ENCODE results near the gene FGD6. TPM values are rescaled to one million over a fixed set of nuclear protein-coding genes. Genes with fewer than 3 reads are reported as not detected.
"Not testable (repeated sequence)": the region's sequence is repeated elsewhere in the genome, so short reads cannot be mapped to it uniquely, and the experiment has no call there.

The FGD6 gene
- total RNA-seq, 4 donors from 2014 or later: 25.8 to 46.5 (median 36.3) TPM

GRCh38 chr12:95096378-95096777 is 120.9 kb downstream of the FGD6 start:
- 45 to 53% methylated on average over 2 of the region's 2 CpGs for WGBS, 2 donors (ENCODE audit: low coverage in 1 of 2)
- H3K4me3 ChIP-seq: no peak overlapping the region

DNA sequence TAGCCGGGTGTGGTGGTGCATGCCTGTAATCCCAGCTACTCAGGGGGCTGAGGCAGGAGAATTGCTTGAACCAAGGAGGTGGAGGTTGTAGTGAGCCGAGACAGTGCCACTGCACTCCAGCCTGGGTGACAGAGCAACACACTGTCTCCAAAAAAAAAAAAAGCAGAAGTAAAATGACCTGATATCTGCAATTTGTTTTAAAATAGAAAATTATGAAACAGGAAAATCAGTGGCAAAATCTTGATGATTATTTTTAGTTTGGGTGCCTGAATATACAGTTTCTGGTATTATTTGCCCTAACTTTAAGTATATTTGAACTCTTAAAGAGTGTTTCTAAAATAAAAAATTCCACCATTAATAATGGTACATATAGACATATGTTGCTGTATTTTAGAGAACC is 121.4 kb downstream of the FGD6 start:
- not testable (repeated sequence) for H3K27me3 ChIP-seq, H3K4me3 ChIP-seq, ATAC-seq, H3K9me3 ChIP-seq
- H3K4me1 ChIP-seq: peaks cover 0 to 22% (median 6%) of the 10 kb centered on the region in 3 donors
- peak overlapping the region in 2 of 4 donors; percentile 63 to 72 for H3K27ac ChIP-seq
- peaks cover 0 to 49% of the 10 kb centered on the region in 2 donors for H3K36me3 ChIP-seq
- WGBS, 2 donors (ENCODE audit: low coverage in 1 of 2): 75 to 100% methylated on average over 1 of the region's 2 CpGs

More at GRCh38 chr12:95096378-95096777, 120.9 kb downstream of the FGD6 start:
- Histone ChIP-seq H3K4me1 (peaks cover 0 to 22% (median 6%) of the 10 kb centered on the region in 3 donors), H3K9me3 (no peaks in the 10 kb centered on the region), H3K27ac (peak overlapping the region in 3 of 4 donors; percentile 63 to 72 (median 72)), H3K36me3 (peaks cover 0 to 46% of the 10 kb centered on the region in 2 donors), H3K27me3 (no peaks in the 10 kb centered on the region)
- ATAC-seq: no peak
- no peak for TF ChIP-seq POLR2A (IDR thresholded peaks at IDR 0.05)

DNA sequence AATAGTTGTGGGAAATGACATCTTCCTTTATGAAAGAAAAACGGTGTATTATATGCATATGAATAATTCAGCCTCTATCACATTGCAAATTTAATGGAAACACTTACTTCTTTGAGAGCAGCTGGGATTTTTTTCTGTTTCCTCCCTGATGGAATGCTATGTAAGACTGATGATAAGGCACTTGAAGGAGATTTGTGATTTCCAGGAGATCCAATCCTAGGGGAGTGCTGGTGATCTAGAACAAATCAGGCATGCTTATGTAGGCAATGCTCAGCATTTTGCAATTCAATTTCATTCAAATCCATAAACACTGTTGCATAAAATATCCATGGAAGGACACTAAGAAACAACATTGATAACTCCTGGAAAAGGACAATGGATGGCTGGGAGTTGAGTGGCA is 127.8 kb downstream of the FGD6 start:
- TF ChIP-seq POLR2AphosphoS5 (IDR thresholded peaks at IDR 0.05): no peak
- no peak for TF ChIP-seq CTCF (IDR thresholded peaks at IDR 0.05)
- TF ChIP-seq POLR2A (IDR thresholded peaks at IDR 0.05): no peak
- TF ChIP-seq EP300 (IDR thresholded peaks at IDR 0.05): no peak
- peaks cover 0 to 56% of the 10 kb centered on the region in 2 donors for H3K36me3 ChIP-seq
- WGBS, 2 donors (ENCODE audit: low coverage in 1 of 2): 70 to 92% methylated on average over 1 of the region's 1 CpG
- peaks cover 0 to 11% (median 4%) of the 10 kb centered on the region in 3 donors for H3K4me1 ChIP-seq
- H3K9me3 ChIP-seq: no peaks in the 10 kb centered on the region
- no peak for ATAC-seq
- no peaks in the 10 kb centered on the region for H3K27me3 ChIP-seq
- H3K27ac ChIP-seq: no peak overlapping the region
- H3K4me3 ChIP-seq: no peak overlapping the region

DNA sequence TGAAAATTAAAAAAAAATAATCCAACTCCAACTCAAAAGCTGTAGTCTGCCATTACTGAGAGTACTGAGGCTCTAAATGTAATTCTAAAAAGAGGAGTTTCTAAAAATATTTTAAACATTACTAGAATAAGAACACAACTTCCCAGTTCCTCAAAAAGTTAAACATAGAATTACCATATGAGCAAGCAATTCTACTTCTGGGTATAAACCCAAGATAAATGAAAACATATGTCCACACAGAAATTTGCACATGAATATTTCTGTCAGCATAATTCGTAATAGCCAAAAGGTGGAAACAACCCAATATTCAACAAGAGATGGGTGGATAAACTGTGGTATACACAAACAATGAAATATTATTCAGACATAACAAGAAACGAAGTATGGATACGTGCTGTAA is 128.9 kb downstream of the FGD6 start:
- Histone ChIP-seq H3K4me1 (peaks cover 2 to 21% (median 7%) of the 10 kb centered on the region in 3 donors), H3K27me3 (no peaks in the 10 kb centered on the region), H3K9me3 (no peaks in the 10 kb centered on the region), H3K27ac (no peak overlapping the region), H3K4me3 (no peak overlapping the region), H3K36me3 (peaks cover 0 to 52% of the 10 kb centered on the region in 2 donors)
- no peak for ATAC-seq
- TF ChIP-seq EP300 (IDR thresholded peaks at IDR 0.05) (no peak), POLR2AphosphoS5 (IDR thresholded peaks at IDR 0.05) (no peak), POLR2A (IDR thresholded peaks at IDR 0.05) (no peak), CTCF (IDR thresholded peaks at IDR 0.05) (no peak)
- 88 to 93% methylated on average over 3 of the region's 3 CpGs for WGBS, 2 donors (ENCODE audit: low coverage in 1 of 2)

DNA sequence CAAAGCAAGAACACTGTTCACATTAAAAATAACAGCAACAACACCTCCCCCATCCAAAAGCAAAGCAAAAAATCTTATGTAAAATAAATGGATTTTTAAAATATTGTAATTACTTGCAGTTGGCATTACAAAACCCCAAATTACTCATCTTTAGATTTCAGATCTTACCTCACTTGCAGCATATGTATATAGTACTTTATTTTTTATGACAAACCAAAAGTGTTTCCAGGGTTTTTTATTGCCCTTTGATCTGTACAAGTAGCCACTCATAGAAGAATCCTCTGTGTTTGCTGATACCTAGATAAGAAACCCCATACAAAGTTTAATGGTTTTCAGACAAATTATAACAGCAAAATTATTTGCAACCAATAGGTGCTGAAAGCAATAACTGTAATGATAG is 131.7 kb downstream of the FGD6 start:
- no peak overlapping the region for H3K4me3 ChIP-seq
- H3K27me3 ChIP-seq: no peaks in the 10 kb centered on the region
- TF ChIP-seq POLR2A (IDR thresholded peaks at IDR 0.05): no peak
- no peak for TF ChIP-seq POLR2AphosphoS5 (IDR thresholded peaks at IDR 0.05)
- no peak for TF ChIP-seq EP300 (IDR thresholded peaks at IDR 0.05)
- TF ChIP-seq CTCF (IDR thresholded peaks at IDR 0.05): no peak
- H3K4me1 ChIP-seq: peaks cover 6 to 36% (median 7%) of the 10 kb centered on the region in 3 donors
- peak overlapping the region in 3 of 4 donors; percentile 66 to 79 (median 79) for H3K27ac ChIP-seq
- H3K36me3 ChIP-seq: peaks cover 0 to 25% of the 10 kb centered on the region in 2 donors
- no peak for ATAC-seq
- no peaks in the 10 kb centered on the region for H3K9me3 ChIP-seq

GRCh38 chr12:95083938-95084337 is 133.3 kb downstream of the FGD6 start:
- ATAC-seq: peak; percentile 92
- Histone ChIP-seq H3K27ac (peak overlapping the region; percentile 66 to 93 (median 79)), H3K4me1 (peaks cover 6 to 39% (median 7%) of the 10 kb centered on the region in 3 donors), H3K36me3 (peaks cover 0 to 9% of the 10 kb centered on the region in 2 donors), H3K9me3 (no peaks in the 10 kb centered on the region), H3K27me3 (no peaks in the 10 kb centered on the region), H3K4me3 (no peak overlapping the region)
- WGBS, 2 donors (ENCODE audit: low coverage in 1 of 2): 10% methylated on average over 4 of the region's 4 CpGs
- TF ChIP-seq EP300 (IDR thresholded peaks at IDR 0.05): no peak
- peak; percentile 97 for TF ChIP-seq POLR2AphosphoS5 (IDR thresholded peaks at IDR 0.05)

All from gastroesophageal sphincter (tissue), 4 donors.